ENCODE data around the gene SNRK.

Gene SNRK

GRCh38 chr3:43335799-43336198, 49.5 kb downstream of the SNRK start:
- ChIA-PET POLR2A (ENCODE audit: low non-redundant PET) (no interaction called here), CTCF (interaction anchor here (1.0 kb wide), 1 partner anchor 10 kb away, joined by 3 read pairs; no protein-coding TSS in a partner anchor)
- no peak for DNase-seq (ENCODE audit: low spot score)
- no peak for TF ChIP-seq CTCF (conservative IDR thresholded peaks at IDR 0.05; ENCODE audit: low read depth)
- no peak overlapping the region for H3K27ac ChIP-seq

GRCh38 chr3:43338295-43338694, 52.0 kb downstream of the SNRK start:
- POLR2A ChIA-PET (ENCODE audit: low non-redundant PET), result no interaction called here
- no peak for DNase-seq (ENCODE audit: low spot score)
- H3K27ac ChIP-seq, result no peak overlapping the region
- CTCF ChIA-PET, result no interaction called here
- no peak for TF ChIP-seq CTCF (conservative IDR thresholded peaks at IDR 0.05; ENCODE audit: low read depth)

- ChIA-PET POLR2A (ENCODE audit: low non-redundant PET) (no interaction called here), CTCF (no interaction called here)
- no peak overlapping the region for H3K27ac ChIP-seq
- DNase-seq (ENCODE audit: low spot score), result no peak
- TF ChIP-seq CTCF (conservative IDR thresholded peaks at IDR 0.05; ENCODE audit: low read depth), result no peak
These were observed 54.1 kb downstream of the SNRK start for GRCh38 chr3:43340403-43340802.

GRCh38 chr3:43341788-43342187, 55.4 kb downstream of the SNRK start:
- ChIA-PET POLR2A (ENCODE audit: low non-redundant PET) (no interaction called here), CTCF (no interaction called here)
- H3K27ac ChIP-seq, result no peak overlapping the region
- DNase-seq (ENCODE audit: low spot score), result no peak
- TF ChIP-seq CTCF (conservative IDR thresholded peaks at IDR 0.05; ENCODE audit: low read depth), result no peak

- ChIA-PET CTCF (no interaction called here), POLR2A (ENCODE audit: low non-redundant PET) (no interaction called here)
- no peak for TF ChIP-seq CTCF (conservative IDR thresholded peaks at IDR 0.05; ENCODE audit: low read depth)
- DNase-seq (ENCODE audit: low spot score), result no peak
- no peak overlapping the region for H3K27ac ChIP-seq
These were observed 56.8 kb downstream of the SNRK start for GRCh38 chr3:43343185-43343584.

- DNase-seq (ENCODE audit: low spot score), result no peak
- CTCF ChIA-PET, result interaction anchor here (0.7 kb wide), 1 partner anchor 76 kb away, joined by 4 read pairs; no protein-coding TSS in a partner anchor
- H3K27ac ChIP-seq, result no peak overlapping the region
- POLR2A ChIA-PET (ENCODE audit: low non-redundant PET), result no interaction called here
- no peak for TF ChIP-seq CTCF (conservative IDR thresholded peaks at IDR 0.05; ENCODE audit: low read depth)
These were observed 57.5 kb downstream of the SNRK start for GRCh38 chr3:43343815-43344214.

GRCh38 chr3:43344520-43344919, 58.2 kb downstream of the SNRK start:
- POLR2A ChIA-PET (ENCODE audit: low non-redundant PET), result no interaction called here
- no peak for TF ChIP-seq CTCF (conservative IDR thresholded peaks at IDR 0.05; ENCODE audit: low read depth)

More at GRCh38 chr3:43344520-43344919, 58.2 kb downstream of the SNRK start:
- DNase-seq (ENCODE audit: low spot score), result no peak
- CTCF ChIA-PET, result interaction anchor here (0.5 kb wide), 1 partner anchor 221 kb away, joined by 3 read pairs; no protein-coding TSS in a partner anchor
- no peak overlapping the region for H3K27ac ChIP-seq
